GM21717 (cell line): ENCODE measurements around the gene INTS3.
A peak's percentile ranks its signal among the peaks of the same experiment; 100 is the strongest.
"Not testable (repeated sequence)": the region's sequence is repeated elsewhere in the genome, so short reads cannot be mapped to it uniquely, and the experiment has no call there.

Experiments used
- ATAC-seq: cut with Tn5 transposase; IDR thresholded peaks from one replicate; pipeline ENCODE4 v1.9.1; 2021; ENCODE audit warnings: mild to moderate bottlenecking, moderate library complexity; ENCODE audit not compliant: unreplicated experiment

INTS3 gene

GRCh38 chr1:153776845-153777370 is 49.1 kb downstream of the INTS3 start:
- ATAC-seq = no peak

- no peak for ATAC-seq
Observed at GRCh38 chr1:153777648-153778047, 49.8 kb downstream of the INTS3 start.

DNA sequence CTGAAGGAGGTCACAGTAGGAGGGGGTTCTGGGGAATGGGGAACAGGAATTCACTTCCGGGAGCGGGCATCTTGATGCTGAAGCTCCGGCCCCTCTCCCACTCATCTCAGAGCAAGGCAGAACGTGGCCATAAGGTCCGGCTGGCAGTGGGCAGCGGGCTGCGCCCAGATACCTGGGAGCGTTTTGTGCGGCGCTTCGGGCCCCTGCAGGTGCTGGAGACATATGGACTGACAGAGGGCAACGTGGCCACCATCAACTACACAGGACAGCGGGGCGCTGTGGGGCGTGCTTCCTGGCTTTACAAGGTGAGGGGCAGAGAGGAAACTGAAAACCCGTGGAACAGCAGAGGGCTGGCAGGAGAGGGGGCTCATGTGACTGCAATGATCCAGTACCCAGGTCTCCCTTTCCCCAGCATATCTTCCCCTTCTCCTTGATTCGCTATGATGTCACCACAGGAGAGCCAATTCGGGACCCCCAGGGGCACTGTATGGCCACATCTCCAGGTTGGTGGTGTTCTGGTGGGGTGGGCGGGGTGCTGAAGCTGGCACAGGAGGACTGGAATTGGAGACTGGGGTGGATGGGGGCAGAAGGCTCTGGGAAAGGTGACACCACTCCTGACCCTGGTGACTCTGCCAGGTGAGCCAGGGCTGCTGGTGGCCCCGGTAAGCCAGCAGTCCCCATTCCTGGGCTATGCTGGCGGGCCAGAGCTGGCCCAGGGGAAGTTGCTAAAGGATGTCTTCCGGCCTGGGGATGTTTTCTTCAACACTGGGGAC is 50.4 kb downstream of the INTS3 start:
- no peak for ATAC-seq

GRCh38 chr1:153778824-153779519 is 51.1 kb downstream of the INTS3 start:
- no peak for ATAC-seq

DNA sequence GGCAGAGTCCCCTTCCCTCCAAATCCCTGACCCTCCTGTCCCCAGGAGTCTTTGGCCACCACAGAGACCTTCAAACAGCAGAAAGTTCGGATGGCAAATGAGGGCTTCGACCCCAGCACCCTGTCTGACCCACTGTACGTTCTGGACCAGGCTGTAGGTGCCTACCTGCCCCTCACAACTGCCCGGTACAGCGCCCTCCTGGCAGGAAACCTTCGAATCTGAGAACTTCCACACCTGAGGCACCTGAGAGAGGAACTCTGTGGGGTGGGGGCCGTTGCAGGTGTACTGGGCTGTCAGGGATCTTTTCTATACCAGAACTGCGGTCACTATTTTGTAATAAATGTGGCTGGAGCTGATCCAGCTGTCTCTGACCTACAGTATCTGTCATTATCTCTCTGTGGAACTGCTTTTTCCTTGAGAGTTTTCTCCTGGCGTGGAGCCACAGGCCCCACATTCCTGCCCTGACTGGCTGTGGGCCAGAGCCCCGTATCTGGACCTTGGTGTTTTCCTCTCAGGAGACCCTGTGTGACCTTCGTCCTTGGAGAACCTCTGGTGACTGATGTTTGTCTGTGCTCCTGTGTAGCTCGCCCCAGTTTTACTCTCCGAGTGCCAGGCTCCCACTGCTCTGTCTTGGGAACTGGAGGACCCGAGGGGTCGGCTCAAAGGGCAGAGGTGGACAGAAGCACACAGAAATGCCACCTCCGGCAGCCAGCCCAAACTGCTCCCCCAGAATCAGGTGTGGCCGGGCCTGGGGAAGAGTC is 52.1 kb downstream of the INTS3 start:
- ATAC-seq = no peak

GRCh38 chr1:153780551-153780950 is 52.7 kb downstream of the INTS3 start:
- ATAC-seq = no peak

GRCh38 chr1:153782648-153783047 is 54.8 kb downstream of the INTS3 start:
- not testable (repeated sequence) for ATAC-seq

DNA sequence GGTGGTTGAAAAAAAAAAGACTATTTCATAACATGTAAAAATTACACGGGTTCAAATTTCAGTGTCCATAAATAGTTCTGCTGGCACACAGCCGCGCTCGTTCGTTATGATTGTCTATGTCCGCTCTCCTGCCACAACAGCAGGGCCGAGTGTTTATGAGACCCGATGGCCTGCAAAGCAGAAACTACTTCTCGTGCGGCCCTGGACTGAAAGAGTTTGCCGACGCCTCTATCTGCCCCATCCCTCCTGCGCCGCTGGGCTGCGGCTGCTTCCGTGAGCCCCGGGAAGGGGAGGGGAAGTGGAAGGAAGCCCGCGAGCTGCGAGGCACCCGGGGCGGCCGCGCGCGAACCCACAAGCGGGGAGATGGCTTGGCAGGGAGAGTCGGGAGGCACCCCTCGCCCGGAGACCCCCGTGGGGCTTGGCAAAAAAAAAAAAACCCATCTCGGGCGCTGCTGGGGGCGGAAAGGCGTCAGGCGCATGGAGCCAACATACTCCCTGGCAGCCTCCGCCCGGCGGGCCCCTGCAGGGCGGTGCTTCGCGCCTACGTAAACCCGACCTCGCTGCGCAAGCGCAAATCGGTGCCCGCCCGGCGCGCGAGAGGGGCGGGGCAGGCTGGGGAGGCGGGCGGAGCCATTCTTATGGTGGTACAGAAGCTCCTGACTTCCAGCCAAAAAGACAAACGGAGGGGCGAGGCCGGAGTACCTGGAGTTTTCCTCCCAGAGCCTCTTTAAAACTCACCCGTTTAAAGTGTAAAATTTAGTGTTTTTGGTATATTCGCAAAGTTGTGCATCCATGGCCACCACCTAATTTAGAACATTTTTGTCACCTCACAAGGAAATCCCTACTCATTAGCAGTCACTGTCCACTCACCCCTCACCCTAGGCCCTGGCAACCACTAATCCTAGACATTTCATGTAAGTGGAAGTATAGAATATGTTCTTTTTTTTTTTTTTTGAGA is 55.7 kb downstream of the INTS3 start:
- peak; percentile 69 for ATAC-seq

GRCh38 chr1:153786038-153786790 is 58.4 kb downstream of the INTS3 start:
- ATAC-seq = no peak

- no peak for ATAC-seq
Observed at GRCh38 chr1:153789478-153790034, 61.7 kb downstream of the INTS3 start.

GRCh38 chr1:153790313-153790965 is 62.6 kb downstream of the INTS3 start:
- ATAC-seq = peak; percentile 1

DNA sequence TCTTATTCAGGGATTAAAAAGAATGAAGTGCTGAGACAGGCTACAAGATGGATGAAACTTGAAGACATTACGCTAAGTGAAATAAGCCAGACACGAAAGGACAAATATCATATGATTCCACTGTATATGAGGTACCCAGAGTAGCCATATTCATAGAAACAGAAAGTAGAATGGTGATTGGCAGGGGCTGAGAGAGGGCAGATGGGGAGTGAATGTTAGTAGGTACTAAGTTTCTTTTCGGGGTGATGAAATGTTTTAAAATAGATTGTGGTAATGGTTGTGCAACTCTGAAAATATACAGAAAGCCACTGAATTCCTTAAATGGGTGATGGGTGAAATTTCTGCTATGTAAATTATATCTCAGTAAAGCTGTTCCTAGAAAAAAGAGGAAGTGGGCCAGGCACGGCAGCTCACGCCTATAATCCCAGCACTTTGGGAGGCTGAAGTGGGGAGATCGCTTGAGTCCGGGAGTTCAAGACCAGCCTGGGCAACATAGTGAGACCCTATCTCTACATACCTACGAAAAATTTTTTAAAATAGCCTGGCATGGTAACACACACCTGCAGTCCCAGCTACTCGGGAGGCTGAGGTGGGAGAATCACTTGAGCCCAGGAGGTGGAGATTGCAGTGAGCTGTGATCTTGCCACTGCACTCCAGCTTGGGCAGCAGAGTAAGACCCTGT is 63.3 kb downstream of the INTS3 start:
- peak; percentile 71 for ATAC-seq

- ATAC-seq = no peak
Observed at GRCh38 chr1:153791648-153792253, 63.9 kb downstream of the INTS3 start.

- ATAC-seq = no peak
Observed at GRCh38 chr1:153792631-153793041, 64.8 kb downstream of the INTS3 start.

- ATAC-seq = no peak
Observed at GRCh38 chr1:153793261-153793972, 65.6 kb downstream of the INTS3 start.

- no peak for ATAC-seq
Observed at GRCh38 chr1:153793973-153794615, 66.2 kb downstream of the INTS3 start.
